OCI-LY7 (cell line): ENCODE data around the gene PDXK. TPM values are rescaled to one million over a fixed set of nuclear protein-coding genes. Genes with fewer than 3 reads are reported as not detected.

Source experiments
- BruUV-seq: library from RNA; stranded (reverse); fragments of 400-500 nt; replicated peaks from 2 replicates; lab custom pipeline; 2021; lab: Mats Ljungman, UMichigan
- CTCF ChIA-PET: fragments of 300-600 bp; sonication (Branson Sonifier 250); formaldehyde crosslinking; loops from one replicate; lab custom pipeline; 2022; ENCODE audit warnings: antibody characterized with exemption; ENCODE audit not compliant: unreplicated experiment; lab: Charles Lee
- POLR2A ChIA-PET: fragments of 300-600 bp; sonication (Branson Sonifier 250); formaldehyde crosslinking; loops from one replicate; lab custom pipeline; 2022; ENCODE audit warnings: antibody characterized with exemption; lab: Charles Lee
- DNase-seq: peaks from one replicate; pipeline ENCODE4 v3.0.0-alpha.2; 2015; ENCODE audit warnings: low spot score
- H2AFZ ChIP-seq: fragments of 200-600 bp; sonication (generic), shearing (Covaris generic); 2 replicates; pipeline ENCODE4 v1.6.1; 2014; ENCODE audit warnings: mild to moderate bottlenecking, antibody characterized with exemption, low read length, moderate library complexity
- H3K27ac ChIP-seq: fragments of 200-600 bp; sonication (generic); 2 replicates; pipeline ENCODE4 v1.5.1; 2014; ENCODE audit warnings: mixed run types, low read depth, mild to moderate bottlenecking, moderate library complexity, low read length, inconsistent platforms; ENCODE audit not compliant: poor library complexity, severe bottlenecking
- H3K36me3 ChIP-seq: fragments of 200-600 bp; sonication (generic); 2 replicates; pipeline ENCODE4 v1.6.1; 2014; ENCODE audit warnings: mild to moderate bottlenecking, antibody characterized with exemption, low read length, moderate library complexity, mixed read lengths; ENCODE audit not compliant: insufficient read depth
- H3K4me1 ChIP-seq: fragments of 200-600 bp; sonication (generic); 2 replicates; pipeline ENCODE4 v1.5.1; 2014; ENCODE audit warnings: mild to moderate bottlenecking, low read length; ENCODE audit not compliant: insufficient read depth, poor library complexity, severe bottlenecking
- H3K4me2 ChIP-seq: fragments of 200-600 bp; sonication (generic); 2 replicates; pipeline ENCODE4 v1.6.1; 2014; ENCODE audit warnings: mild to moderate bottlenecking, low read length
- H3K4me3 ChIP-seq: fragments of 200-600 bp; sonication (generic); 2 replicates; pipeline ENCODE4 v1.5.1; 2014; ENCODE audit warnings: mild to moderate bottlenecking, low read depth, low read length; ENCODE audit not compliant: poor library complexity, severe bottlenecking
- H3K79me2 ChIP-seq: fragments of 200-600 bp; sonication (generic); 2 replicates; pipeline ENCODE4 v1.6.1; 2016; ENCODE audit warnings: low read depth, mild to moderate bottlenecking, low read length, moderate library complexity, mixed read lengths; ENCODE audit not compliant: insufficient read depth
- H3K9me2 ChIP-seq: fragments of 200-600 bp; sonication (generic); 2 replicates; pipeline ENCODE4 v1.6.1; 2016; ENCODE audit warnings: mild to moderate bottlenecking, low read length, mixed read lengths; ENCODE audit not compliant: insufficient read depth
- H3K9me3 ChIP-seq: fragments of 200-600 bp; sonication (generic); 2 replicates; pipeline ENCODE4 v1.6.1; 2014; ENCODE audit warnings: mild to moderate bottlenecking, mixed run types, low read length, mixed read lengths
- H4K20me1 ChIP-seq: fragments of 200-600 bp; sonication (generic); 2 replicates; pipeline ENCODE4 v1.6.1; 2014; ENCODE audit warnings: mild to moderate bottlenecking, antibody characterized with exemption, low read length, moderate library complexity, mixed read lengths; ENCODE audit not compliant: insufficient read depth
- CTCF ChIP-seq: fragments of 200-600 bp; sonication (generic); conservative IDR thresholded peaks from 2 replicates; pipeline ENCODE4 v1.5.1; 2014; ENCODE audit warnings: mild to moderate bottlenecking, antibody characterized with exemption, low read length, moderate library complexity, mixed read lengths
- EZH2phosphoT487 ChIP-seq: fragments of 200-600 bp; sonication (generic); IDR thresholded peaks from 2 replicates; pipeline ENCODE4 v1.6.1; 2018; ENCODE audit warnings: low read depth, borderline replicate concordance, mild to moderate bottlenecking, mixed run types, antibody characterized with exemption, low read length, moderate library complexity, mixed read lengths
- intact Hi-C: fragments of 100-400 bp; cut with micrococcal nuclease; formaldehyde crosslinking; loops from one replicate; pipeline ENCODE4 v1.10.0; 2022; ENCODE audit not compliant: unreplicated experiment
- total RNA-seq, 2 experiments: library from RNA; depleted of rRNA in 1 of 2; stranded (reverse); fragments of >200 nt in 1 of 2; shearing (Covaris generic) in 1 of 2; gene quantifications; 2 replicates each; pipeline ENCODE4 v1.2.3, GENCODE V29; 2014 to 2022

The PDXK gene
- total RNA-seq, 2 experiments from 2014 or later, result 32.8 to 67.0 TPM

- CTCF ChIA-PET, result no interaction called here
- DNase-seq, result no peak
- no peak overlapping the region for H3K4me2 ChIP-seq
- H3K9me3 ChIP-seq, result no peaks in the 10 kb centered on the region
- no peak for TF ChIP-seq CTCF
- no peak for TF ChIP-seq EZH2phosphoT487
- H3K9me2 ChIP-seq, result no peaks in the 10 kb centered on the region
- H3K36me3 ChIP-seq, result peaks cover 98% of the 10 kb centered on the region
- H2AFZ ChIP-seq, result no peak overlapping the region
- POLR2A ChIA-PET, result no interaction called here
- BruUV-seq, result no TSS peak
- 0 out of 2 replicates have a peak, but pooled peaks cover 6% of the 10 kb centered on the region for H4K20me1 ChIP-seq
- intact Hi-C loops, result no loop called here
- no peak overlapping the region for H3K4me3 ChIP-seq
- no peak overlapping the region for H3K27ac ChIP-seq
- peaks cover 16% of the 10 kb centered on the region for H3K79me2 ChIP-seq
- H3K4me1 ChIP-seq, result no peaks in the 10 kb centered on the region
Measured at GRCh38 chr21:43675871-43676270, 43.1 kb upstream of the PDXK start.

- H3K79me2 ChIP-seq, result peaks cover 14% of the 10 kb centered on the region
- POLR2A ChIA-PET, result interaction anchor here (0.6 kb wide), 1 partner anchor 75 kb away, joined by 5 read pairs; no protein-coding TSS in a partner anchor
- CTCF ChIA-PET, result no interaction called here
Measured at GRCh38 chr21:43676391-43676790, 42.5 kb upstream of the PDXK start.

More at GRCh38 chr21:43676391-43676790, 42.5 kb upstream of the PDXK start:
- BruUV-seq, result no TSS peak
- Histone ChIP-seq H3K36me3 (peaks cover 98% of the 10 kb centered on the region), H3K27ac (no peak overlapping the region), H4K20me1 (0 out of 2 replicates have a peak, but pooled peaks cover 6% of the 10 kb centered on the region), H2AFZ (no peak overlapping the region), H3K4me1 (no peaks in the 10 kb centered on the region), H3K4me2 (no peak overlapping the region), H3K9me3 (no peaks in the 10 kb centered on the region), H3K4me3 (no peak overlapping the region), H3K9me2 (no peaks in the 10 kb centered on the region)
- intact Hi-C loops, result no loop called here
- no peak for TF ChIP-seq EZH2phosphoT487
- no peak for TF ChIP-seq CTCF
- no peak for DNase-seq
